H9 (cell line): ENCODE measurements around the gene ERFE. TPM values are rescaled to one million over a fixed set of nuclear protein-coding genes. Genes with fewer than 3 reads are reported as not detected.

Source experiments
- DNase-seq: peaks from one replicate; pipeline ENCODE4 v3.0.0-alpha.2; 2017
- H2AFZ ChIP-seq: one replicate; pipeline ENCODE4 v1.6.1; 2013; ENCODE audit warnings: mild to moderate bottlenecking, low read length, control low read depth, moderate library complexity
- H2AK5ac ChIP-seq: 2 replicates; pipeline ENCODE4 v1.6.1; 2013; ENCODE audit warnings: low read length, control low read depth, mixed read lengths; ENCODE audit not compliant: insufficient read length
- H2BK120ac ChIP-seq: one replicate; pipeline ENCODE4 v1.6.1; 2013; ENCODE audit warnings: low read depth, mild to moderate bottlenecking, low read length, control low read depth, inconsistent platforms; ENCODE audit not compliant: poor library complexity, severe bottlenecking
- H2BK12ac ChIP-seq: 2 replicates; pipeline ENCODE4 v1.6.1; 2013; ENCODE audit warnings: low read length, control low read depth, mixed read lengths, low read depth; ENCODE audit not compliant: insufficient read length
- H2BK15ac ChIP-seq: 2 replicates; pipeline ENCODE4 v1.6.1; 2013; ENCODE audit warnings: low read depth, low read length, control low read depth
- H2BK20ac ChIP-seq: one replicate; pipeline ENCODE4 v1.6.1; 2013; ENCODE audit warnings: low read depth, mild to moderate bottlenecking, low read length, control low read depth, inconsistent platforms; ENCODE audit not compliant: poor library complexity, severe bottlenecking
- H2BK5ac ChIP-seq: 2 replicates; pipeline ENCODE4 v1.6.1; 2013; ENCODE audit warnings: low read length, control low read depth, mixed read lengths; ENCODE audit not compliant: insufficient read length
- H3K14ac ChIP-seq: 2 replicates; pipeline ENCODE4 v1.6.1; 2013; ENCODE audit warnings: low read length, control low read depth; ENCODE audit not compliant: insufficient read depth
- H3K18ac ChIP-seq: 2 replicates; pipeline ENCODE4 v1.6.1; 2013; ENCODE audit warnings: low read depth, mild to moderate bottlenecking, mixed read lengths, low read length, control low read depth; ENCODE audit not compliant: insufficient read length
- H3K23ac ChIP-seq: 2 replicates; pipeline ENCODE4 v1.6.1; 2013; ENCODE audit warnings: low read length, control low read depth, mixed read lengths, low read depth; ENCODE audit not compliant: insufficient read length
- H3K23me2 ChIP-seq: 2 replicates; pipeline ENCODE4 v1.6.1; 2013; ENCODE audit warnings: low read depth, mild to moderate bottlenecking, mixed read lengths, low read length, control low read depth; ENCODE audit not compliant: insufficient read length, poor library complexity, severe bottlenecking
- H3K27ac ChIP-seq: 2 replicates; pipeline ENCODE4 v1.5.1; 2013; ENCODE audit warnings: low read length, control low read depth, mixed read lengths, low read depth; ENCODE audit not compliant: insufficient read length
- H3K27me3 ChIP-seq: 2 replicates; pipeline ENCODE4 v1.6.1; 2013; ENCODE audit warnings: low read length, control low read depth, inconsistent platforms; ENCODE audit not compliant: insufficient read depth
- H3K4ac ChIP-seq: 2 replicates; pipeline ENCODE4 v1.6.1; 2013; ENCODE audit warnings: low read depth, mild to moderate bottlenecking, control low read depth, inconsistent platforms, low read length, moderate library complexity
- H3K4me1 ChIP-seq: 2 replicates; pipeline ENCODE4 v1.6.1; 2013; ENCODE audit warnings: low read length, control low read depth, inconsistent platforms; ENCODE audit not compliant: insufficient read depth
- H3K4me2 ChIP-seq: 2 replicates; pipeline ENCODE4 v1.6.1; 2013; ENCODE audit warnings: low read length, control low read depth, mixed read lengths; ENCODE audit not compliant: insufficient read length, insufficient read depth
- H3K56ac ChIP-seq: 2 replicates; pipeline ENCODE4 v1.6.1; 2013; ENCODE audit warnings: low read depth, mild to moderate bottlenecking, mixed read lengths, low read length, control low read depth; ENCODE audit not compliant: insufficient read length
- H3K79me1 ChIP-seq: 2 replicates; pipeline ENCODE4 v1.6.1; 2013; ENCODE audit warnings: low read depth, mild to moderate bottlenecking, moderate library complexity, low read length, control low read depth, inconsistent platforms; ENCODE audit not compliant: insufficient read depth, poor library complexity, severe bottlenecking
- H3K79me2 ChIP-seq: 2 replicates; pipeline ENCODE4 v1.6.1; 2013; ENCODE audit warnings: low read length, control low read depth, inconsistent platforms; ENCODE audit not compliant: insufficient read depth
- H3K9ac ChIP-seq: 2 replicates; pipeline ENCODE4 v1.6.1; 2013; ENCODE audit warnings: low read length, control low read depth, mixed read lengths; ENCODE audit not compliant: insufficient read length; ENCODE audit errors: extremely low read depth
- H3K9me3 ChIP-seq: one replicate; pipeline ENCODE4 v1.6.1; 2013; ENCODE audit warnings: low read depth, low read length, inconsistent platforms; ENCODE audit not compliant: control insufficient read depth
- H3T11ph ChIP-seq: one replicate; pipeline ENCODE4 v1.6.1; 2013; ENCODE audit warnings: mild to moderate bottlenecking, low read length, control low read depth, inconsistent platforms
- H4K20me1 ChIP-seq: one replicate; pipeline ENCODE4 v1.6.1; 2013; ENCODE audit not compliant: control insufficient read depth, insufficient read length, insufficient read depth
- H4K5ac ChIP-seq: 2 replicates; pipeline ENCODE4 v1.6.1; 2013; ENCODE audit warnings: low read depth, mild to moderate bottlenecking, mixed read lengths, low read length, control low read depth; ENCODE audit not compliant: insufficient read length
- H4K8ac ChIP-seq: replicated peaks from 2 replicates; pipeline ENCODE4 v1.6.1; 2013; ENCODE audit warnings: low read length, control low read depth, mixed read lengths, low read depth; ENCODE audit not compliant: insufficient read length
- H4K91ac ChIP-seq: 2 replicates; pipeline ENCODE4 v1.6.1; 2013; ENCODE audit warnings: low read depth, mild to moderate bottlenecking, moderate library complexity, mixed read lengths, low read length, control low read depth; ENCODE audit not compliant: insufficient read length
- H3K27ac Mint-ChIP-seq, 3 experiments: 2 replicates in 2 of 3; 3 replicates in 1 of 3; pipeline ENCODE4 v1.8.0; 2020 to 2021; ENCODE audit warnings: mixed read lengths in 3 of 3, mild to moderate bottlenecking in 1 of 3, moderate library complexity in 1 of 3
- H3K27me3 Mint-ChIP-seq: 2 replicates; pipeline ENCODE4 v1.8.0; 2021; ENCODE audit warnings: low read depth, mild to moderate bottlenecking, moderate library complexity, mixed read lengths
- H3K36me3 Mint-ChIP-seq, 3 experiments: 2 replicates in 2 of 3; 3 replicates in 1 of 3; pipeline ENCODE4 v1.8.0; 2020 to 2021; ENCODE audit warnings: low read depth in 3 of 3, mixed read lengths in 3 of 3; ENCODE audit not compliant: insufficient read depth in 1 of 3
- H3K4me1 Mint-ChIP-seq, 2 experiments: 2 replicates each; pipeline ENCODE4 v1.8.0; 2020; ENCODE audit warnings: mixed read lengths in 2 of 2
- H3K4me3 Mint-ChIP-seq, 2 experiments: 2 replicates in 1 of 2; 3 replicates in 1 of 2; pipeline ENCODE4 v1.8.0; 2020 to 2021; ENCODE audit warnings: mild to moderate bottlenecking in 2 of 2, mixed read lengths in 2 of 2, moderate library complexity in 1 of 2
- H3K9me3 Mint-ChIP-seq, 2 experiments: 2 replicates in 1 of 2; 3 replicates in 1 of 2; pipeline ENCODE4 v1.8.0; 2020; ENCODE audit warnings: mild to moderate bottlenecking in 2 of 2, mixed read lengths in 2 of 2, moderate library complexity in 1 of 2
- WGBS: extraction: QIAGEN DNeasy Blood & Tissue Kit; methylation state at CpG from one replicate; pipeline ENCODE4 v1.1.7; 2013; ENCODE audit warnings: missing lambda C conversion rate, low lambda C conversion rate, mixed read lengths; ENCODE audit not compliant: insufficient read length; ENCODE audit errors: extremely low coverage; 5-methylcytosine and 5-hydroxymethylcytosine counted together
- total RNA-seq: library from RNA; stranded (reverse); gene quantifications from 2 replicates; pipeline ENCODE4 v1.2.1, GENCODE V29; 2021
- TF ChIP-seq, protein P1 (sequence below): fragments of 200-600 bp; sonication (generic); conservative IDR thresholded peaks from 3 replicates; pipeline ENCODE4 v1.8.0; 2021; ENCODE audit warnings: antibody characterized with exemption, mild to moderate bottlenecking

ERFE gene
- total RNA-seq, 1 experiment from 2014 or later: 2.1 TPM

DNA sequence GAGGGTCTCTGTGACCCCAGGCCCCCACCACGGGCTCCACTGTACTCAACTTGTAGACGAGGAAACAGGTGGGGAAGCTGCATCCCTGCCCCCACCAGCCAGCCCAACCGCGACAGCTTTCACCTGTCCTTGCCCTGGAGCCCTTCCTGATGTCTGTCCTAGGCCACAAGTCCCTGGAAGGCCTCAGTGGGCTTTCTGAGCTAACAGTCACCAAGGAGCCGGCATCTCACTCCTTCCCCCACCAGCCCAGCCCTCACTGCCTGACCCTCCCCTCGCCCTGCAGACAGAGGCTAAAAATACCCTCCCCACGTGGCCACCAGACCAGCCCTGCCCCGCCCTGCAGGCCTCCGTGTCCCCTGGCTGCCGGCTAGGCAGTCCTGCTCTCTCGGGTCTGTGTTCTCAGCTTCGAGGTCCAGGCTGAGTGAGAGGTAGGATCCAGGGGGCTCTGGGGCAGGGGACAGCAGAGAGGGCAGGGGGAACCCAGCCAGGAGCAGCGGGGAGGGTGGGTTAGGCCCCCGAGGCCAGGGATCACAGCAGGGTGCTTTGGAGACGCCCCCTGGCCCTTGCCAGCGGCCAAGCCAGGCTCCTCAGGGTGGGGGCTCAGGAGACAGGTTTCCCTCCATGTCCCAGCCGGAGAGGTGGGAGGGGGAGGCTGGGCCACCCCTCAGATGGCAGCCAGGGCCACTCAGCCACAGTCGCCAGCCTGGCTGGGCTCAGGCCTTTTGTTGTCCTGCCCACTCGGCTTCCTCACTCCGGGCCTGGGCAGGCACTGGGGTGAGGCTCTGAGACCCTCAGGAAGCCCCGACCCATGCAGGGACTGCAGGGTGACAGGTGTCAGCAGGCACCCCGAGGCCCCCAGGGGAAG, 20.2 kb upstream of the ERFE start, which contains the start of gene KLHL30:
TSS of gene KLHL30 (plus strand) at position 338 of the 865 bp plus-strand sequence. CDS start 2,087 bp downstream, outside the sequence.
- Histone ChIP-seq H3K4me2 (no peak within 1 kb of the TSS), H2BK5ac (no peak within 1 kb of the TSS), H3K27me3 (no peaks in the 10 kb centered on the region), H3K23me2 (no peaks in the 10 kb centered on the region), H3T11ph (no peak within 1 kb of the TSS), H4K20me1 (peaks cover 2% of the 10 kb centered on the region), H3K27ac (no peak within 1 kb of the TSS), H3K9me3 (no peaks in the 10 kb centered on the region), H2BK12ac (no peak within 1 kb of the TSS), H4K5ac (no peak within 1 kb of the TSS), H3K23ac (no peak within 1 kb of the TSS), H2AFZ (no peak within 1 kb of the TSS), H2BK120ac (no peak within 1 kb of the TSS), H4K8ac (no peak within 1 kb of the TSS), H3K18ac (no peak within 1 kb of the TSS), H3K4me1 (no peaks in the 10 kb centered on the region), H3K56ac (no peak within 1 kb of the TSS), H3K14ac (no peak within 1 kb of the TSS), H3K79me2 (no peaks in the 10 kb centered on the region), H3K79me1 (no peaks in the 10 kb centered on the region), H2AK5ac (no peak within 1 kb of the TSS), H3K4ac (no peak within 1 kb of the TSS), H2BK15ac (no peak within 1 kb of the TSS), H3K9ac (no peak within 1 kb of the TSS), H2BK20ac (no peak within 1 kb of the TSS), H4K91ac (no peak within 1 kb of the TSS)
- no peaks in the 10 kb centered on the region for H3K4me1 Mint-ChIP-seq
- H3K36me3 Mint-ChIP-seq: no peaks in the 10 kb centered on the region
- no CpG with 5 or more reads among the region's 22 CpGs for WGBS
- H3K27me3 Mint-ChIP-seq: no peaks in the 10 kb centered on the region; the same call in 1 of the 2 replicates
- TF ChIP-seq, protein P1, sequence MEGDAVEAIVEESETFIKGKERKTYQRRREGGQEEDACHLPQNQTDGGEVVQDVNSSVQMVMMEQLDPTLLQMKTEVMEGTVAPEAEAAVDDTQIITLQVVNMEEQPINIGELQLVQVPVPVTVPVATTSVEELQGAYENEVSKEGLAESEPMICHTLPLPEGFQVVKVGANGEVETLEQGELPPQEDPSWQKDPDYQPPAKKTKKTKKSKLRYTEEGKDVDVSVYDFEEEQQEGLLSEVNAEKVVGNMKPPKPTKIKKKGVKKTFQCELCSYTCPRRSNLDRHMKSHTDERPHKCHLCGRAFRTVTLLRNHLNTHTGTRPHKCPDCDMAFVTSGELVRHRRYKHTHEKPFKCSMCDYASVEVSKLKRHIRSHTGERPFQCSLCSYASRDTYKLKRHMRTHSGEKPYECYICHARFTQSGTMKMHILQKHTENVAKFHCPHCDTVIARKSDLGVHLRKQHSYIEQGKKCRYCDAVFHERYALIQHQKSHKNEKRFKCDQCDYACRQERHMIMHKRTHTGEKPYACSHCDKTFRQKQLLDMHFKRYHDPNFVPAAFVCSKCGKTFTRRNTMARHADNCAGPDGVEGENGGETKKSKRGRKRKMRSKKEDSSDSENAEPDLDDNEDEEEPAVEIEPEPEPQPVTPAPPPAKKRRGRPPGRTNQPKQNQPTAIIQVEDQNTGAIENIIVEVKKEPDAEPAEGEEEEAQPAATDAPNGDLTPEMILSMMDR: no peak
- no peak for DNase-seq
- H3K9me3 Mint-ChIP-seq: no peaks in the 10 kb centered on the region
- H3K27ac Mint-ChIP-seq: peak within 1 kb of the TSS in 1 of 3 experiments; percentile 85; a peak in 1 of 7 replicates
- no peak within 1 kb of the TSS for H3K4me3 Mint-ChIP-seq
